Right lobe of liver (tissue), 4 donors: ENCODE results near the gene TCN2.
"Not testable (repeated sequence)": the region's sequence is repeated elsewhere in the genome, so short reads cannot be mapped to it uniquely, and the experiment has no call there.

ENCODE experiments used
- CTCF ChIP-seq, 4 donors: fragments of 200-600 bp in 3 of 4; fragments of 450-650 bp in 1 of 4; IDR thresholded peaks; one replicate each; pipeline versions ENCODE4 v1.5.1 to v1.8.0; 2016 to 2022; ENCODE audit warnings: antibody characterized with exemption in 4 of 4, mild to moderate bottlenecking in 2 of 4
- POLR2A ChIP-seq: fragments of 450-650 bp; IDR thresholded peaks from one replicate; pipeline ENCODE4 v1.6.1; 2017; ENCODE audit warnings: antibody characterized with exemption, mild to moderate bottlenecking
- donor health status: DM: no; HTN: no; CAD: no.
- donor health status: DM: no; HTN: no; CAD: no.
- donor health status: DM: no; HTN: yes; CAD: no.

- not testable (repeated sequence) for TF ChIP-seq POLR2A; CTCF (IDR thresholded peaks at IDR 0.05)
Measured at GRCh38 chr22:30619909-30620308, 12.9 kb downstream of the TCN2 start.
